ENCODE data around the gene FRYL.

- TF ChIP-seq, protein P1, sequence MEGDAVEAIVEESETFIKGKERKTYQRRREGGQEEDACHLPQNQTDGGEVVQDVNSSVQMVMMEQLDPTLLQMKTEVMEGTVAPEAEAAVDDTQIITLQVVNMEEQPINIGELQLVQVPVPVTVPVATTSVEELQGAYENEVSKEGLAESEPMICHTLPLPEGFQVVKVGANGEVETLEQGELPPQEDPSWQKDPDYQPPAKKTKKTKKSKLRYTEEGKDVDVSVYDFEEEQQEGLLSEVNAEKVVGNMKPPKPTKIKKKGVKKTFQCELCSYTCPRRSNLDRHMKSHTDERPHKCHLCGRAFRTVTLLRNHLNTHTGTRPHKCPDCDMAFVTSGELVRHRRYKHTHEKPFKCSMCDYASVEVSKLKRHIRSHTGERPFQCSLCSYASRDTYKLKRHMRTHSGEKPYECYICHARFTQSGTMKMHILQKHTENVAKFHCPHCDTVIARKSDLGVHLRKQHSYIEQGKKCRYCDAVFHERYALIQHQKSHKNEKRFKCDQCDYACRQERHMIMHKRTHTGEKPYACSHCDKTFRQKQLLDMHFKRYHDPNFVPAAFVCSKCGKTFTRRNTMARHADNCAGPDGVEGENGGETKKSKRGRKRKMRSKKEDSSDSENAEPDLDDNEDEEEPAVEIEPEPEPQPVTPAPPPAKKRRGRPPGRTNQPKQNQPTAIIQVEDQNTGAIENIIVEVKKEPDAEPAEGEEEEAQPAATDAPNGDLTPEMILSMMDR (IDR thresholded peaks at IDR 0.05 in 4 of 5, conservative IDR thresholded peaks at IDR 0.05 in 1 of 5) = no peak
- no peak for TF ChIP-seq POLR2A (IDR thresholded peaks at IDR 0.05)
Measured at GRCh38 chr4:48620093-48620492, 160.0 kb downstream of the FRYL start.
